ENCODE data around the gene LMAN1L. TPM values are rescaled to one million over a fixed set of nuclear protein-coding genes. Genes with fewer than 3 reads are reported as not detected.
A peak's percentile ranks its signal among the peaks of the same experiment; 100 is the strongest.

Gene LMAN1L
- total RNA-seq, 1 donor from 2014 or later: not detected

- DNase-seq: no peak
Measured at GRCh38 chr15:74816624-74817369, 4.2 kb downstream of the LMAN1L start.

DNA sequence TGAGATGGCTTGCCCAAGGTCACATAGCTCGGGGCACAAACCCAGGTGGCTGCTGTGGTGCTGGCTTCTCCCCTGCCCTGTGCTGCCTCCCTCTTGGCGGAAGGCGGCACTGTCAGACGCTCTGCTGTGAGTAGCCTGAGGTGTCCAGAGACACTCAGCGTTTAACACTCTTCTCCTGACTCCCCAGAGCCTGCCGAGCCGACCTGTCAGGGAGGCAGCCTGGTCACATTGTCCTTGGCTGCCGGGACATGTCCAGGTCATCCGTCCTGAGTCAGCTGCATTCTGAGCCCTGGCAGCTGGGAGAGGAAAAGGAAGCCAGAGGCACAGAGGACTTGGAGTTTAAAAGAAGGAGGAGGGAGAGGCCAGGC lies 4.7 kb downstream of the LMAN1L start:
- DNase-seq: no peak

DNA sequence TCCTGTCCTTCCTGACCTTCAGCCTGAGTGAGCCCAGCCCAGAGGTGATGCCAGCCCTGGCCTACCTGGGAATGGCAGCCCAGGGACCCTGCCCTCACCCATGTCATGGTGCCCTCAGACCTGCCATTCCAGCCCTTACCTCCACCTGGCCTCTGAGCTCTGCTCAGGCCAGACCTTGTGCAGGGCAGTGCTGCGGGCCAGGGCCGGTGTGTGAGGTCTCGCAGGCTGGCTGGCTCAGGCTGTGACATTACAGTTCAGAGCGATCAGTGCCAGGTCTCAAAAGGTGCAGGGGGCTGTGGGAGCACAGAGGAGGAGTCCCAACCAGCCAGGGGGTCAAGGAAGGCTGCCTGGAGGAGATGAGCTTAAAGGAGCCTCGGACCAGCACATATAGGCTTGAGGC lies 7.4 kb downstream of the LMAN1L start:
- no peak for DNase-seq

DNA sequence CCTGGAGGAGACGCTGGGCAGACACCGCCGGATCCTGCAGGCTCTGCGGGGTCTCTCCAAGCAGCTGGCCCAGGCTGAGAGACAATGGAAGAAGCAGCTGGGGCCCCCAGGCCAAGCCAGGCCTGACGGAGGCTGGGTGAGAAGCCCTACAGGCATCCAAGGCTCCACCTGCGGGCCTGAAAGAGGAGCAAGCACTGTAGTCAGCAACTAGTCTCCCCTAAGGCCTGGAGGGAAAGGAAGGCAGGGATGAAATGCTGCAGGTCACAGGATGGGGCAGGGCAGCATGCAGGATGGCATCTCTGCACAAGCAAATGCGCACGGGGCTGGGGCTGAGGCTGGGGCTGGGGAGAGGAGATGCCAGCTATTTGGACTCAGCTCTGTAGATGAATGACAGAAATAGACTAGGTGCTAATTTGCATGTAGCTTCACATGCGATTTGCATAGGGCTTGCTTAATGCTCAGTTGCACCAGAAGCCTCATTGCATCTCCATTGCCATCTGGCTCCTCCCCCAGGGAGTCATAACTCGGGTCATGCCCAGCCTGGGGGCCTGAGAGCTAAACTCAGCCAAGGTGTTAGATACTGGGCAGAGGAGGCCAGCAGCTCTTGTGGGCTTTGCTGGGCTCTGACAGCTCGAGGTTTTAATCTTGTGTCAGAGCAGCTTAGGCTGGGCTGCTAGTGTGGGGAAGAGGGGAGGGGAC lies 8.6 kb downstream of the LMAN1L start:
- DNase-seq: no peak

DNA sequence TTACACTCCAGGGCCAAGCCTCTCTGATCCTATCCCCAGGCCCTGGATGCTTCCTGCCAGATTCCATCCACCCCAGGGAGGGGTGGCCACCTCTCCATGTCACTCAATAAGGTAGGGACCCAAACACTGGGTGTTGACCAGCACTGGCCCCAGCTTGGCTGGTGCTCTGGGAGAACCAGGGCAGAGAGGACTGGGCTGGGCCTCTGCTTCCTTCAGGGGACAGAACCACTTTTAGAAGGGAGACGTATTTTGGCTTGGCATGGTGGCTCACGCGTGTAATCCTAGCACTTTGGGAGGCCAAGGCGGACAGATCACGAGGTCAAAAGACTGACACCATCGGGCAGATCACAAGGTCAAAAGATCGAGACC lies 9.1 kb downstream of the LMAN1L start:
- DNase-seq: no peak

GRCh38 chr15:74822233-74822632 lies 9.6 kb downstream of the LMAN1L start:
- no peak for DNase-seq

GRCh38 chr15:74823324-74823723 lies 10.7 kb downstream of the LMAN1L start:
- no peak for DNase-seq

GRCh38 chr15:74824976-74825375 lies 12.3 kb downstream of the LMAN1L start:
- no peak for DNase-seq

DNA sequence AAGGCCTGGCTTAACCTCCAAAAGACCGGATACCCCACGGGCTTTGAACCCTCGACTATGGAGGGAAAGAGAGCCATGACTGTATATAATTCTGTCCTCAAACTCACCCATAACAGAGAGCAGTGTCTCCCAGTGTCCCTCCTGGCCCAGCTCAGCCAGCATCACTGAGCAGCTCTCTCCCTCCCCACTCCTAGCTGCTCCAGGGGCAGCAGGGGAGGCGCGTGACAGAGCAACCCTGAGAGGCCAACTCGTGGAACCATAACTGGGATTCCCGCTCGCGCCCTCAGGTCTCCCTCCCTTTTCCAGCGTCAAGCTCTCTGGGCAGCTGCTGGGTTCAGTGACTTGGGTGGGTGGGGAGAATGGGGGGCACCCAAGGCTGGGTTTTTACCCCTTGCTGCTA lies 13.2 kb downstream of the LMAN1L start:
- no peak for DNase-seq

GRCh38 chr15:74826364-74826819 lies 13.8 kb downstream of the LMAN1L start, which contains the start of gene CPLX3:
Gene CPLX3 (plus strand): TSS chr15:74826627. CDS start chr15:74826704, 77 bp downstream.
- peak; percentile 50 for DNase-seq

- no peak for DNase-seq
Measured at GRCh38 chr15:74826921-74827320, 14.3 kb downstream of the LMAN1L start.

- no peak for DNase-seq
Measured at GRCh38 chr15:74827614-74828013, 15.0 kb downstream of the LMAN1L start.

GRCh38 chr15:74828835-74829234 lies 16.2 kb downstream of the LMAN1L start:
- DNase-seq: no peak

- DNase-seq: no peak
Measured at GRCh38 chr15:74829486-74829885, 16.9 kb downstream of the LMAN1L start.

- no peak for DNase-seq
Measured at GRCh38 chr15:74829991-74830390, 17.4 kb downstream of the LMAN1L start.

DNA sequence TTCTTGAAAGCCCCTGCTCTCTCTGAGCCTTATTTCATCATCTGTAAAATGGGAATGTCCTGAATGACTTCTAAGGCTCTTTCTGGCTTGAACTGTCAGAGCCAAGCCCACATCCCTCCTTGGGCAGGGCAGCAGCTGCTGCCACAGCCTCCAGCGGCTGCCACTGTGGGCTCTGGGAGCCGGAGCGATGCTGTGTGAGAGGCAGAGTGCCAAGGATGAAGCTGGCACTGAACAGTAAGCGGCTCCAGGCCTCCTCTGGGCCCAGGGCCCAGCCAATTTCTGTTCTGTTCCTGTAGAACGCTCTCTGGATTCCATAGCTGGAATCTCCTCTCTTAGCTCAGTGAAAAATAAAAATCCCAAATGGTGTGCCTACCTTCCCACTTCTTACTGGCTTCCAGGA lies 18.2 kb downstream of the LMAN1L start:
- DNase-seq: peak; percentile 86

- no peak for DNase-seq
Measured at GRCh38 chr15:74831813-74832495, 19.3 kb downstream of the LMAN1L start.

DNA sequence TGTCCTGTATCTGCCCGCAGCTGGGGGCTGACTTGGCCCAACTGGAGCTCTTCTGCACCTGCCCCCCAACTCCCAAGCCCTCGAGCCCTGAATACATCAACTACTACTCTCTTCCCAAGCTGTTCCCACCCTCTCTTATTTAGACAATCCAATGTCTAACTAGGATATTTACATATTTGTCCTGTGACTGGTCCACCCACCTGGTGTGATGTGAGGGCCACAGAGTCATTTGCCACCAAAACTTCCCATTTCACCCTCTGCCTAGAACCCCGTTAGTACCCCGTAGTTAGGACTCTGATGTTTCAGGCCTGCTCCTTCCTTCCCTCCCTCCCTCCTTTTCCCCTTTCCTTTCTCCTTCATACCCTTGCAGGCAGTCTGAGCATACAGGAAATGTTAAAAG lies 20.2 kb downstream of the LMAN1L start:
- DNase-seq: no peak

- DNase-seq: no peak
Measured at GRCh38 chr15:74833376-74834107, 20.9 kb downstream of the LMAN1L start.

GRCh38 chr15:74835312-74835823 lies 22.7 kb downstream of the LMAN1L start:
- peak; percentile 38 for DNase-seq

DNA sequence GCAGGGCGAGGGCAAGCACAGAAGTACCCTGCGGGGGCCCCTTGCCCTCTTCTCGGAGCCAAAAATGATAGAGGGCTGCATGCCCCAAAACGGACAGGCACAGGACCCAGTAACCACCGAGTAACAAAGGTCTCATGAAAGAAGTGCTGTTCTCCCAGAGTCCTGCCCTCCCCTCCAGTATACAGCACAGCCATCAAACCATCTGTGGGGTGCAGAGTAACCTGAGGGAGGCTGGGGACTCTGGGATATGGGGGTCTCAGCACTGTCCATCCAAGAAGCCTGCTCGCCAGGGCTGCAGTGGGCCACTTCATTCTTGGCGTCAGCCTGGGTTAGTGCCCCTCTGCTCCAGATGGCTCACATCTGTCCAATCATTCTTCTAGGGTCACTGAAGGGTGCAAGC lies 24.2 kb downstream of the LMAN1L start:
- no peak for DNase-seq

GRCh38 chr15:74837482-74838136 lies 25.0 kb downstream of the LMAN1L start:
- no peak for DNase-seq
